PFSK-1 (cell line): ENCODE data around the gene PRSS53.

Experiments
- POLR2AphosphoS5 ChIP-seq: IDR thresholded peaks from 2 replicates; pipeline ENCODE4 v1.6.1; 2012; ENCODE audit warnings: low read depth, mild to moderate bottlenecking, control low read depth, low read length, moderate library complexity
- SIN3A ChIP-seq: IDR thresholded peaks from 2 replicates; pipeline ENCODE4 v1.6.1; 2012; ENCODE audit warnings: mild to moderate bottlenecking, low read length, moderate library complexity, borderline replicate concordance; ENCODE audit not compliant: insufficient read depth

DNA sequence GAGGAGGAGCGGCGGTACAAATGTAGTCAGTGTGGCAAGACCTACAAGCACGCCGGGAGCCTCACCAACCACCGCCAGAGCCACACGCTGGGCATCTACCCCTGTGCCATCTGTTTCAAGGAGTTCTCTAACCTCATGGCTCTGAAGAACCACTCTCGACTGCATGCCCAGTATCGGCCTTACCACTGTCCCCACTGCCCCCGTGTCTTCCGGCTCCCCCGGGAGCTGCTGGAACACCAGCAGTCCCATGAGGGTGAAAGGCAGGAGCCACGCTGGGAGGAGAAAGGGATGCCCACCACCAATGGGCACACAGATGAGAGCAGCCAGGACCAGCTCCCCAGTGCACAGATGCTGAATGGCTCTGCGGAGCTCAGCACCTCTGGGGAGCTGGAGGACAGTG is 11.7 kb downstream of the PRSS53 start:
- TF ChIP-seq POLR2AphosphoS5 (no peak), SIN3A (no peak)
